GM12878 (cell line): ENCODE measurements around the gene MTF1. TPM values are rescaled to one million over a fixed set of nuclear protein-coding genes. Genes with fewer than 3 reads are reported as not detected.

Experiments
- ATAC-seq: fragments of 200-7000 bp; cut with Tn5 transposase; 3 replicates; pipeline ENCODE4 v1.9.1; 2020; ENCODE audit warnings: mild to moderate bottlenecking, moderate library complexity
- BruUV-seq: library from RNA; stranded (reverse); fragments of 400-500 nt; replicated peaks from 2 replicates; lab custom pipeline; 2021; lab: Mats Ljungman, UMichigan
- CTCF ChIA-PET: fragments of 300-600 bp; sonication (Branson Sonifier 250); formaldehyde crosslinking; extraction: SDS; loops from one replicate; lab custom pipeline; 2021; ENCODE audit warnings: inconsistent platforms; lab: Yijun Ruan, JAX
- POLR2A ChIA-PET: fragments of 350-600 bp; formaldehyde crosslinking; extraction: SDS; loops from one replicate; lab custom pipeline; 2021; ENCODE audit warnings: inconsistent platforms; lab: Charles Lee
- RAD21 ChIA-PET: fragments of 300-600 bp; sonication (Branson Sonifier 250); formaldehyde crosslinking; loops from one replicate; lab custom pipeline; 2023; ENCODE audit warnings: antibody characterized with exemption; ENCODE audit not compliant: unreplicated experiment; lab: Charles Lee
- SMC1A ChIA-PET: fragments of 300-600 bp; sonication (Branson Sonifier 250); formaldehyde crosslinking; loops from one replicate; lab custom pipeline; 2023; ENCODE audit not compliant: unreplicated experiment, uncharacterized antibody; lab: Charles Lee
- DNase-seq: peaks from one replicate; pipeline ENCODE4 v3.0.0-alpha.2; 2011; ENCODE audit warnings: low read depth, low spot score
- FAIRE-seq: peaks from 3 replicates; lab custom pipeline; 2011; peaks lifted over from hg19 to GRCh38; lab: Jason Lieb, UNC
- H2AFZ ChIP-seq: 2 replicates; pipeline ENCODE4 v1.6.0; 2011; ENCODE audit warnings: low read depth, low read length, control low read depth; ENCODE audit not compliant: control insufficient read depth
- H3K27ac ChIP-seq: 2 replicates; pipeline ENCODE4 v1.5.1; 2011; ENCODE audit warnings: control low read depth; ENCODE audit not compliant: control insufficient read depth, insufficient read depth
- H3K27me3 ChIP-seq, 2 experiments: replicated peaks in 1 of 2; 2 replicates each; pipeline versions ENCODE4 v1.6.0 to v1.6.1; 2011; ENCODE audit warnings: low read length in 1 of 2; ENCODE audit not compliant: control insufficient read depth in 2 of 2, insufficient read depth in 2 of 2
- H3K36me3 ChIP-seq, 2 experiments: 2 replicates each; pipeline ENCODE4 v1.5.1; 2011; ENCODE audit warnings: low read length in 1 of 2; ENCODE audit not compliant: control insufficient read depth in 2 of 2, insufficient read depth in 2 of 2
- H3K4me1 ChIP-seq: 2 replicates; pipeline ENCODE4 v1.6.1; 2011; ENCODE audit warnings: mild to moderate bottlenecking, low read length, moderate library complexity, mixed read lengths; ENCODE audit not compliant: control insufficient read depth, insufficient read depth
- H3K4me2 ChIP-seq: 2 replicates; pipeline ENCODE4 v1.6.0; 2011; ENCODE audit warnings: control low read depth; ENCODE audit not compliant: control insufficient read depth, insufficient read depth
- H3K4me3 ChIP-seq: fragments of 200-600 bp; sonication (generic); 2 replicates; pipeline ENCODE4 v1.5.1; 2016
- H3K79me2 ChIP-seq: 2 replicates; pipeline ENCODE4 v1.6.0; 2011; ENCODE audit warnings: low read length; ENCODE audit not compliant: control insufficient read depth, insufficient read depth
- H3K9ac ChIP-seq: 2 replicates; pipeline ENCODE4 v1.8.0; 2011; ENCODE audit warnings: low read length, control low read depth, mixed read lengths; ENCODE audit not compliant: control insufficient read depth, insufficient read depth
- H3K9me3 ChIP-seq: replicated peaks from 3 replicates; pipeline ENCODE4 v1.5.1; 2011; ENCODE audit warnings: mild to moderate bottlenecking, low read length; ENCODE audit not compliant: control insufficient read depth, insufficient read depth
- H4K20me1 ChIP-seq: 2 replicates; pipeline ENCODE4 v1.6.0; 2011; ENCODE audit not compliant: control insufficient read depth, insufficient read depth
- CBX3 ChIP-seq: fragments of 200-600 bp; sonication (generic); IDR thresholded peaks from 2 replicates; pipeline ENCODE4 v1.6.1; 2016; ENCODE audit warnings: low read depth, borderline replicate concordance
- CEBPB ChIP-seq, 2 experiments: fragments of 150-350 bp in 1 of 2; IDR thresholded peaks; 2 replicates each; pipeline ENCODE4 v1.6.1; 2012 to 2014; ENCODE audit warnings: low read depth in 2 of 2, low read length in 2 of 2, borderline replicate concordance in 1 of 2, inconsistent platforms in 1 of 2
- CHD1 ChIP-seq: IDR thresholded peaks from 2 replicates; pipeline ENCODE4 v1.6.1; 2012; ENCODE audit warnings: low read depth, low read length, improper control_type of control experiment
- DPF2 ChIP-seq: fragments of 450-650 bp; IDR thresholded peaks from 2 replicates; pipeline ENCODE4 v1.6.1; 2017; ENCODE audit warnings: mild to moderate bottlenecking
- JUNB ChIP-seq: IDR thresholded peaks from 2 replicates; pipeline ENCODE4 v1.6.1; 2016; ENCODE audit warnings: antibody characterized with exemption, mild to moderate bottlenecking
- NFIC ChIP-seq: IDR thresholded peaks from 2 replicates; pipeline ENCODE4 v1.6.1; 2012; ENCODE audit warnings: low read depth, mild to moderate bottlenecking, inconsistent platforms, low read length, moderate library complexity
- PAX5 ChIP-seq: IDR thresholded peaks from 2 replicates; pipeline ENCODE4 v1.6.1; 2011; ENCODE audit warnings: low read depth, low read length, borderline replicate concordance
- SREBF1 ChIP-seq: IDR thresholded peaks from 2 replicates; pipeline ENCODE4 v1.6.1; 2012; ENCODE audit warnings: mild to moderate bottlenecking, low read length
- USF1 ChIP-seq: IDR thresholded peaks from 2 replicates; pipeline ENCODE4 v1.6.1; 2011; ENCODE audit warnings: borderline replicate concordance, low read depth, mild to moderate bottlenecking, moderate library complexity, mixed read lengths, low read length; ENCODE audit not compliant: insufficient read depth; ENCODE audit errors: extremely low read length
- WGBS: methylation state at CpG from one replicate; pipeline ENCODE4 v1.1.6; 2016; ENCODE audit warnings: low lambda C conversion rate; ENCODE audit not compliant: insufficient replicate concordance, insufficient coverage; ENCODE audit errors: missing lambda C conversion rate; 5-methylcytosine and 5-hydroxymethylcytosine counted together
- in situ Hi-C: fragments of 300-500 bp; cut with MboI; formaldehyde crosslinking; loops from 9 replicates; pipeline ENCODE4 v1.14.3; 2018; ENCODE audit warnings: mixed read lengths
- intact Hi-C: fragments of 100-400 bp; cut with micrococcal nuclease; formaldehyde crosslinking; loops from one replicate; pipeline ENCODE4 v1.14.2; 2022; ENCODE audit not compliant: unreplicated experiment
- polyA plus RNA-seq, 11 experiments: library from polyadenylated mRNA; depleted of rRNA in 4 of 11; unstranded in 6 of 11; stranded (reverse) in 5 of 11; fragments of >200 nt; fragmentation: Nextera tagmentation in 4 of 11; fragmentation: Illumina TruSeq in 1 of 11; extraction: Ambion mirVana in 4 of 11; extraction: Trizol in 1 of 11; gene quantifications; 1 replicate in 1 of 11; 2 replicates in 10 of 11; pipeline versions ENCODE4 v1.2.1 to v1.2.3, GENCODE V29; 2011 to 2016; ENCODE audit warnings: inconsistent platforms in 2 of 11, missing spikeins in 2 of 11, low read depth in 1 of 11
- total RNA-seq, 4 experiments: library from RNA; depleted of rRNA in 3 of 4; stranded (reverse); fragments of >200 nt in 3 of 4; fragmentation: Illumina TruSeq in 1 of 4; extraction: Trizol in 1 of 4; gene quantifications; 2 replicates each; pipeline versions ENCODE4 v1.2.1 to v1.2.3, GENCODE V29; 2013 to 2021
- TF ChIP-seq, protein P1 (sequence below): IDR thresholded peaks from 2 replicates; pipeline ENCODE4 v1.6.1; 2012; ENCODE audit warnings: improper control_type of control experiment, low read depth, low read length; ENCODE audit not compliant: insufficient replicate concordance

The MTF1 gene
- total and polyA plus RNA-seq, 10 of the 15 experiments (the other 5 are each of a cell fraction or from before 2014, with no cell fraction given) = 2.2 to 20.4 (median 6.7) TPM

DNA sequence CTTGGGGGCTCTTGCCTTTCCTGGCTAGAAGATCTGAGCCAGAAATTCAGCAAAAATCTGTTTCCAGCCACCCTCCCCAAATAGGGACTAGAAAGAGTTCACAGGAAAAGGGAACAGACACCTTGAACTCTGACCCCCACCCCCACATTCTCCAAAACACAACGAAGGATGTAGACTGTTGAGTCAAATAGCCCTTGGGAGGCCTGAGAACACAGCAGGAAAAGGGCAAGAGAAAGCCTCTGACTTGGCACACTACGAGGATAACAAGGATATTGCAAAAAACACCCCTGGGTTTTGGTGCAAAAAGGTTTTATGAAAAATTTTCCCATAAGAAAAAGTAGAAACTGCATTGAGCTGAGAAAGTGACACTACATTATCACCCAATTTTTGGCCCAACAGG lies 49.5 kb downstream of the MTF1 start:
- no peak overlapping the region for H3K4me2 ChIP-seq
- no peak overlapping the region; the same call in 1 of the 2 replicates for H3K9ac ChIP-seq
- FAIRE-seq = no peak
- CTCF ChIA-PET = no interaction called here
- H2AFZ ChIP-seq = no peak overlapping the region
- H3K4me3 ChIP-seq = no peak overlapping the region
- no peak for TF ChIP-seq CBX3
- TF ChIP-seq USF1 = no peak
- TF ChIP-seq, protein P1, sequence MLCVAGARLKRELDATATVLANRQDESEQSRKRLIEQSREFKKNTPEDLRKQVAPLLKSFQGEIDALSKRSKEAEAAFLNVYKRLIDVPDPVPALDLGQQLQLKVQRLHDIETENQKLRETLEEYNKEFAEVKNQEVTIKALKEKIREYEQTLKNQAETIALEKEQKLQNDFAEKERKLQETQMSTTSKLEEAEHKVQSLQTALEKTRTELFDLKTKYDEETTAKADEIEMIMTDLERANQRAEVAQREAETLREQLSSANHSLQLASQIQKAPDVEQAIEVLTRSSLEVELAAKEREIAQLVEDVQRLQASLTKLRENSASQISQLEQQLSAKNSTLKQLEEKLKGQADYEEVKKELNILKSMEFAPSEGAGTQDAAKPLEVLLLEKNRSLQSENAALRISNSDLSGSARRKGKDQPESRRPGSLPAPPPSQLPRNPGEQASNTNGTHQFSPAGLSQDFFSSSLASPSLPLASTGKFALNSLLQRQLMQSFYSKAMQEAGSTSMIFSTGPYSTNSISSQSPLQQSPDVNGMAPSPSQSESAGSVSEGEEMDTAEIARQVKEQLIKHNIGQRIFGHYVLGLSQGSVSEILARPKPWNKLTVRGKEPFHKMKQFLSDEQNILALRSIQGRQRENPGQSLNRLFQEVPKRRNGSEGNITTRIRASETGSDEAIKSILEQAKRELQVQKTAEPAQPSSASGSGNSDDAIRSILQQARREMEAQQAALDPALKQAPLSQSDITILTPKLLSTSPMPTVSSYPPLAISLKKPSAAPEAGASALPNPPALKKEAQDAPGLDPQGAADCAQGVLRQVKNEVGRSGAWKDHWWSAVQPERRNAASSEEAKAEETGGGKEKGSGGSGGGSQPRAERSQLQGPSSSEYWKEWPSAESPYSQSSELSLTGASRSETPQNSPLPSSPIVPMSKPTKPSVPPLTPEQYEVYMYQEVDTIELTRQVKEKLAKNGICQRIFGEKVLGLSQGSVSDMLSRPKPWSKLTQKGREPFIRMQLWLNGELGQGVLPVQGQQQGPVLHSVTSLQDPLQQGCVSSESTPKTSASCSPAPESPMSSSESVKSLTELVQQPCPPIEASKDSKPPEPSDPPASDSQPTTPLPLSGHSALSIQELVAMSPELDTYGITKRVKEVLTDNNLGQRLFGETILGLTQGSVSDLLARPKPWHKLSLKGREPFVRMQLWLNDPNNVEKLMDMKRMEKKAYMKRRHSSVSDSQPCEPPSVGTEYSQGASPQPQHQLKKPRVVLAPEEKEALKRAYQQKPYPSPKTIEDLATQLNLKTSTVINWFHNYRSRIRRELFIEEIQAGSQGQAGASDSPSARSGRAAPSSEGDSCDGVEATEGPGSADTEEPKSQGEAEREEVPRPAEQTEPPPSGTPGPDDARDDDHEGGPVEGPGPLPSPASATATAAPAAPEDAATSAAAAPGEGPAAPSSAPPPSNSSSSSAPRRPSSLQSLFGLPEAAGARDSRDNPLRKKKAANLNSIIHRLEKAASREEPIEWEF = no peak
- no peak for TF ChIP-seq CHD1
- no peak for TF ChIP-seq SREBF1
- no peak for TF ChIP-seq JUNB
- no peak for TF ChIP-seq DPF2
- TF ChIP-seq PAX5 = no peak
- TF ChIP-seq NFIC = no peak
- TF ChIP-seq CEBPB (IDR thresholded peaks at IDR 0.05; ENCODE audit: borderline replicate concordance in 1 of 2, low read depth in 2 of 2, low read length in 2 of 2) = no peak
- intact Hi-C loops = no loop called here
- in situ Hi-C loops = no loop called here
- H3K9me3 ChIP-seq = no peaks in the 10 kb centered on the region
- ATAC-seq = no peak
- DNase-seq = no peak
- peaks cover 11% of the 10 kb centered on the region for H3K4me1 ChIP-seq
- BruUV-seq = no TSS peak
- peaks cover 10 to 17% of the 10 kb centered on the region in 2 experiments for H3K36me3 ChIP-seq
- H3K79me2 ChIP-seq = peaks cover 28% of the 10 kb centered on the region
- H3K27ac ChIP-seq = no peak overlapping the region
- POLR2A ChIA-PET = no interaction called here
- RAD21 ChIA-PET = no interaction called here
- 47% methylated on average over 2 of the region's 2 CpGs for WGBS
- SMC1A ChIA-PET = interaction anchor here (0.8 to 1.0 kb wide), 2 partner anchors 49 to 181 kb away, joined by 3 read pairs; partner anchors contain the start of gene MTF1
- no peaks in the 10 kb centered on the region for H3K27me3 ChIP-seq
- H4K20me1 ChIP-seq = no peaks in the 10 kb centered on the region
